HG02763 (cell line): ENCODE results near the gene CLDN4.

ENCODE experiments used
- ATAC-seq: cut with Tn5 transposase; IDR thresholded peaks from one replicate; pipeline ENCODE4 v1.9.1; 2021; ENCODE audit warnings: mild to moderate bottlenecking, moderate library complexity; ENCODE audit not compliant: unreplicated experiment

CLDN4 gene

DNA sequence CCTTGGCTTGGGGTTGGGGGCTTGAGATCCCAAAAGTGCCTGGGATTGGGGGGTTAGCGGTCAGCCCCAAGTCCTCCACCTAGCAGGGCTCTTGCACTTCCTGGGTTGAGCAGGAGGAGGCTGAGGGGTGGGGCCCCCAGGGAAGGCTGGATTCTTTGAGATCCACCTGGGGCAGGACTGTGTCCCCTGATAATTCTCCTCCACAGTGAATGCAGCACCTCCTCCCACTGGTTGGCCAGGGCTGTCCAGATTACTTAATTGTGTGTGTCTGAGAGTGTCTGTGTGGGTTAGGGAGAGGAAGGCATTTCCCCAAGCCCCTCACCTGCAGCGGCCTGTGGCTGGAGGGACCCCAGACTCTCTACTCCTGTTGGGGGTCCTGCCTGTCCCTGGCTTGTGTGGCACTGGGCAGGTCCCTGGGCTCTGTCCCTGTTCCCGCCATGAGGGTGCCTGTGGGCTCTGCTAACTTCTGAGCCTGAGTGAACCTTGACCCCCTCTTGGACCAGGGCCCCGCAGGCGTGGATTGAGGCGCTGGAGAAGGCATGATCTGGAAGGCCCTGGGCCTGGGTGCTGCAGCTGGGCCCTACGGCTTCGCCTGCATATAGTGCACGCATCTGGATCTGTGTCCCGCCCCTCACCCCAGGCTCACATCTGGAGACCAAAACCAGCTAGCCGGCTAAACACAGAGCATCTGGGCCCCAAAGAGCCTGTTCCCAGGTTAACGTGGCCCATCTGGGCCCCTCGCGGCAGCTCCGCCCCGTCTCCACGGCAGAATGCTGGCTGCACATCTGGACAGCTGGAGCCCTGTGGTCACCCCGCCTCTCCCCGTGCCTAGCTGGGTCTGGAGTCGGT lies 40.6 kb downstream of the CLDN4 start:
- no peak for ATAC-seq

GRCh38 chr7:73872056-73872908 lies 41.5 kb downstream of the CLDN4 start:
- ATAC-seq, result no peak

- no peak for ATAC-seq
These were observed 45.6 kb downstream of the CLDN4 start for GRCh38 chr7:73876361-73876760.

DNA sequence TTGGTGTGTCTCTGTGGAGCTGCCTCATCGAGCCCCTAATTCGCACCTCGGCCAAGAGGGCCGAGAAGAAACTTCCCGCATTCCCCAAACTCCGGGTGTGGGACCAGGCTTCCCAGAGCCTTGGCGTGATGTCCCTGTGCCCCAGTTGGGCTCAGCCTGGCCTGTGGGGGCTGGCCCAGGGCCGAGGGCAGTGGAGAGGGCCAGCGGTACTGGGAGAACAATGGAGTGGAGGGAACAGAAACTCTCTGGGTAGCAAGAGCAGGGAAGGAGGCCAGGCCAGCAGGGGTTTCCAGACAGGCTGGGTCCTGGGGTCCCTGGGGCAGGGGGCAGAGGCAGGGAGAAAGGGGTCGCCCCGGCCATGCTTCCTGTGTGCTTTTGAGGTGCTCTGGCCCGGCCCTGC lies 46.2 kb downstream of the CLDN4 start:
- no peak for ATAC-seq

GRCh38 chr7:73879977-73880681 lies 49.3 kb downstream of the CLDN4 start:
- no peak for ATAC-seq

DNA sequence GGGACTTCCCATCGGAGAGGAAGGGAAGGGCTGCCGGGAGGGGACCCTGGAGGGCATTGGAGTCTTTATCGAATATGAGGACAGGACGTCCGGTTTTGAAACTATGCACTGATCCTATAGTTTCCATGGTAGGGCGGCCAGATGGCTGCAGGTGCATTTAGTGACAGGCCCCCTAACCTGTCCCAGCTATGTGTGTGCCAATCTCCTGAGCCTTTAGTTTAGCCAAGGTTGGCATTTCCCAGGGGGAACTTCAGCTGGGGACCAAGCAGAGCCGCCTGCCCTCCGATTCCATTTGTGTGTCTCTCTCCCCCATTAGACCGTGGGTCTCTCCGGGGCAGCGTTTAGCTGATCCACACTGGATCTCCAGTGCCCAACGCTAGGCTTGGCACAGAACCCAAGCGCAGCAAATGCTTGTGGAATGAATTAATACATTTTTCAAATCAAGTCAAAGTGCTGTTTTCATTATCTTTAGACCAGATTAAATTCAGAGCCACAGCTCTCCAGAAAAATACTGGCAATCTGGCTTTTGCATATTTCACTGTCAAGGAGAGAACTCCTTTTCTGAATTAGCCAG lies 50.0 kb downstream of the CLDN4 start:
- ATAC-seq, result no peak

- ATAC-seq, result no peak
These were observed 50.7 kb downstream of the CLDN4 start for GRCh38 chr7:73881352-73882046.

- ATAC-seq, result no peak
These were observed 51.2 kb downstream of the CLDN4 start for GRCh38 chr7:73882047-73882402.
